ENCODE data around the gene GPR78. TPM values are rescaled to one million over a fixed set of nuclear protein-coding genes. Genes with fewer than 3 reads are reported as not detected.

GPR78 gene
- total RNA-seq, 1 experiment from 2014 or later = not detected

DNA sequence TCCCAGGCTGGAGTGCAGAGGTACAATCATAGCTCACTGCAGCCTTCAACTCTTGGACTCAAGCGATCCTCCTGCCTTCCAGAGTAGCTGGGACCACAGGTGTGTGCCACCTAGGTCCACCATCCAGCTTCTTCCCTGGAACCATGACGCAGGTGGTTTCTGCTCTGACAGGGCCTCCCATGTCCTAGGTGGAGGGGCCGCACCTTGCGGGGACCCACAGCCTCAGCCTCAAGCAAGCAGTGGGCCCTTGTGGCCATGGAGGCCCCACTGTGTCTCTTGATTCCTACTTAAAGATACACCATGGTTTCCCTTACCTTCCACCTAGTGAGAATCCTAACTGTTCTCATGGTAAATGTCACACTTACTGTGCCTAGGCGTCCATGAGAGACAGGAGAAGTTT lies 6.9 kb upstream of the GPR78 start:
- Histone ChIP-seq H3K9me3 (ENCODE audit: control insufficient read depth, insufficient read depth, low read depth, low read length) (no peaks in the 10 kb centered on the region), H3K27me3 (ENCODE audit: control insufficient read depth, insufficient read depth, low read length) (no peaks in the 10 kb centered on the region; the same call in 1 of the 2 replicates), H3K36me3 (ENCODE audit: control insufficient read depth, insufficient read depth, low read length) (no peaks in the 10 kb centered on the region), H3K4me3 (ENCODE audit: low read depth in 2 of 2, low read length in 2 of 2) (no peak overlapping the region), H3K27ac (ENCODE audit: low read length) (no peak overlapping the region), H3K4me1 (ENCODE audit: control insufficient read depth, insufficient read depth, low read length) (no peaks in the 10 kb centered on the region)
- in situ Hi-C loops (cut with HindIII; ENCODE audit: low pct_unique_long_range_greater_than_20kb, low sequenced_read_pairs) = no loop called here
- TF ChIP-seq POLR2AphosphoS5 (IDR thresholded peaks at IDR 0.05; ENCODE audit: low read depth, low read length) (no peak), CTCF (IDR thresholded peaks at IDR 0.05) (no peak), TCF7L2 (IDR thresholded peaks at IDR 0.05; ENCODE audit: low read depth, low read length) (no peak), SIN3A (IDR thresholded peaks at IDR 0.05; ENCODE audit: borderline replicate concordance, insufficient read depth, low read depth, low read length) (no peak)
- TF ChIP-seq, protein P1, sequence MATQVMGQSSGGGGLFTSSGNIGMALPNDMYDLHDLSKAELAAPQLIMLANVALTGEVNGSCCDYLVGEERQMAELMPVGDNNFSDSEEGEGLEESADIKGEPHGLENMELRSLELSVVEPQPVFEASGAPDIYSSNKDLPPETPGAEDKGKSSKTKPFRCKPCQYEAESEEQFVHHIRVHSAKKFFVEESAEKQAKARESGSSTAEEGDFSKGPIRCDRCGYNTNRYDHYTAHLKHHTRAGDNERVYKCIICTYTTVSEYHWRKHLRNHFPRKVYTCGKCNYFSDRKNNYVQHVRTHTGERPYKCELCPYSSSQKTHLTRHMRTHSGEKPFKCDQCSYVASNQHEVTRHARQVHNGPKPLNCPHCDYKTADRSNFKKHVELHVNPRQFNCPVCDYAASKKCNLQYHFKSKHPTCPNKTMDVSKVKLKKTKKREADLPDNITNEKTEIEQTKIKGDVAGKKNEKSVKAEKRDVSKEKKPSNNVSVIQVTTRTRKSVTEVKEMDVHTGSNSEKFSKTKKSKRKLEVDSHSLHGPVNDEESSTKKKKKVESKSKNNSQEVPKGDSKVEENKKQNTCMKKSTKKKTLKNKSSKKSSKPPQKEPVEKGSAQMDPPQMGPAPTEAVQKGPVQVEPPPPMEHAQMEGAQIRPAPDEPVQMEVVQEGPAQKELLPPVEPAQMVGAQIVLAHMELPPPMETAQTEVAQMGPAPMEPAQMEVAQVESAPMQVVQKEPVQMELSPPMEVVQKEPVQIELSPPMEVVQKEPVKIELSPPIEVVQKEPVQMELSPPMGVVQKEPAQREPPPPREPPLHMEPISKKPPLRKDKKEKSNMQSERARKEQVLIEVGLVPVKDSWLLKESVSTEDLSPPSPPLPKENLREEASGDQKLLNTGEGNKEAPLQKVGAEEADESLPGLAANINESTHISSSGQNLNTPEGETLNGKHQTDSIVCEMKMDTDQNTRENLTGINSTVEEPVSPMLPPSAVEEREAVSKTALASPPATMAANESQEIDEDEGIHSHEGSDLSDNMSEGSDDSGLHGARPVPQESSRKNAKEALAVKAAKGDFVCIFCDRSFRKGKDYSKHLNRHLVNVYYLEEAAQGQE (IDR thresholded peaks at IDR 0.05; ENCODE audit: insufficient read depth in 1 of 2, low read depth in 2 of 2, low read length in 1 of 2) = no peak
- ATAC-seq (no peak), DNase-seq (ENCODE audit: low read depth, low spot score) (no peak)
- POLR2A ChIA-PET = no interaction called here
- BruUV-seq (replicated peaks) = no TSS peak
- CTCF ChIA-PET = no interaction called here
- intact Hi-C loops (cut with micrococcal nuclease; ENCODE audit: unreplicated experiment) = no loop called here

GRCh38 chr4:8574796-8575370 lies 5.3 kb upstream of the GPR78 start:
- POLR2A ChIA-PET = no interaction called here
- CTCF ChIA-PET = no interaction called here
- in situ Hi-C loops (cut with HindIII; ENCODE audit: low pct_unique_long_range_greater_than_20kb, low sequenced_read_pairs) = no loop called here
- no peak overlapping the region for H3K4me3 ChIP-seq (ENCODE audit: low read depth in 2 of 2, low read length in 2 of 2)
- DNase-seq (ENCODE audit: low read depth, low spot score) (no peak), ATAC-seq (no peak)
- BruUV-seq (replicated peaks) = no TSS peak
- TF ChIP-seq, protein P1 (IDR thresholded peaks at IDR 0.05; ENCODE audit: insufficient read depth in 1 of 2, low read depth in 2 of 2, low read length in 1 of 2) = no peak
- no peak for TF ChIP-seq POLR2AphosphoS5 (IDR thresholded peaks at IDR 0.05; ENCODE audit: low read depth, low read length)
- no peak for TF ChIP-seq CTCF (IDR thresholded peaks at IDR 0.05)
- TF ChIP-seq TCF7L2 (IDR thresholded peaks at IDR 0.05; ENCODE audit: low read depth, low read length) = no peak
- no peak for TF ChIP-seq SIN3A (IDR thresholded peaks at IDR 0.05; ENCODE audit: borderline replicate concordance, insufficient read depth, low read depth, low read length)
- no peaks in the 10 kb centered on the region for H3K4me1 ChIP-seq (ENCODE audit: control insufficient read depth, insufficient read depth, low read length)
- H3K9me3 ChIP-seq (ENCODE audit: control insufficient read depth, insufficient read depth, low read depth, low read length) = no peaks in the 10 kb centered on the region
- no peak overlapping the region for H3K27ac ChIP-seq (ENCODE audit: low read length)
- H3K36me3 ChIP-seq (ENCODE audit: control insufficient read depth, insufficient read depth, low read length) = no peaks in the 10 kb centered on the region
- no peaks in the 10 kb centered on the region; the same call in 1 of the 2 replicates for H3K27me3 ChIP-seq (ENCODE audit: control insufficient read depth, insufficient read depth, low read length)
- intact Hi-C loops (cut with micrococcal nuclease; ENCODE audit: unreplicated experiment) = no loop called here
